Stimulated activated naive CD8-positive, alpha-beta T cell treated with anti-CD3 and anti-CD28 coated beads, Interleukin-15, Interleukin-2, amounts not matched to agents 100 U/mL and 50 U/mL, for 24 hours (primary cell): Measurements from ENCODE around the gene AEN.

Experiments used
- ATAC-seq: fragments of 150-1000 bp; cut with Tn5 transposase; one replicate; pipeline ENCODE4 v1.10.0; 2021
- DNase-seq: peaks from one replicate; pipeline ENCODE4 v3.0.0; 2021

Gene AEN

DNA sequence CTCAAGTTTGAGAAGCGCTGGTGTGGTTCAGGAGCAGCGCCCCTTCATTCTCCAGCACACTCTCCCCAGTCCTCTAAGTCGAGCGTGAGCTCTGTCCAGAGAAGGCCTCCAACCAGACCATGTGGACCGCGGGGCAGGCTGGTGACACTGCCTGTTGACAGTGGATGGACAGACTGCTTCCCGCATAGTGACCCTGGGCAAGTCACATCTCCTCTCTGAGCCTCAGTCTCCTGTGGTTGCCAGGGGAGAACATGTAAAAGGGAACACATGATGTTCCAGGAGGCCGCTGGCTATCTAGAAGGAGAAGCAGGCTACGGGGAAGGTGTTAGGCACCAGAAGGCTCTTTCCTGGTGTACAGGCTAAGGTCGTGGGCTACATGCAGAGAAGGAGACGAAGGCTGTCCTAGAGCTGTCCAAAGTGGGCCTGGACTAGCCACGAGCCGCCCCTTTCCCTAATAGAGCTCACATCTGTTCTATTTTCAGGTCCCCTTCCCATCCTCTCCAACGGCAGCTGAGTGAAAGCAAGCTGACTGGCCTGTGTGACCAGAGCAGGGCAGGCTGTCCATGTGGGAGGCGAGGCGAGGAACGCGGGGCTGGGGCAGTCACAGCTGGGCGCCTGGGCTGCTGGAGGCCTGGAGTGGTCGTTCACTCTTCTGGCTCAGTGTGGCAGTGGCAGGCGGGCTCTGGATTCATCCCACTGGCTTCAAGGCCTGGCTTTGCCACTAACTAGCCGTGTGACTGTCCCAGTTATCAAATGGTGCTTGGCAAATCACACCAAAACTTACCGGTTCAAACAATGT, 28.8 kb downstream of the AEN start:
- no peak for ATAC-seq
- peak; percentile 4 for DNase-seq

DNA sequence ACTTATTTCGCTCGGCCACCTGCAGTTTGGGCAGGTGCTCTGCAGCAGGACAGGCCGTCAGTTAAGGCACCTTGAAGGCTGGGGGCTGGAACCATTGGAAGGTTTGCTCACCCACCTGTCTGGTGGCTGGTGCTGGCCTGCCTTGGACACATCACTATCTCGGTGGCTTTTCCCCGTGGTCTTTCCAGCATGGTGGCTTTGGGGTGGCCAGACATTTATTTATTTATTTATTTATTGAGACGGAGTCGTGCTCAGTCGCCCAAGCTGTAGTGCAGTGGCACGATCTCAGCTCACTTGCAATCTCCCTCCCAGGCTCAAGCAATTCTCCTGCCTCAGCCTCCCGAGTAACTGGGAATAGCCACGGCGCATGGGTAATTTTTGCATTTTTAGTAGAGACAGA, 29.4 kb downstream of the AEN start:
- DNase-seq (peak; percentile 3), ATAC-seq (no peak)

DNA sequence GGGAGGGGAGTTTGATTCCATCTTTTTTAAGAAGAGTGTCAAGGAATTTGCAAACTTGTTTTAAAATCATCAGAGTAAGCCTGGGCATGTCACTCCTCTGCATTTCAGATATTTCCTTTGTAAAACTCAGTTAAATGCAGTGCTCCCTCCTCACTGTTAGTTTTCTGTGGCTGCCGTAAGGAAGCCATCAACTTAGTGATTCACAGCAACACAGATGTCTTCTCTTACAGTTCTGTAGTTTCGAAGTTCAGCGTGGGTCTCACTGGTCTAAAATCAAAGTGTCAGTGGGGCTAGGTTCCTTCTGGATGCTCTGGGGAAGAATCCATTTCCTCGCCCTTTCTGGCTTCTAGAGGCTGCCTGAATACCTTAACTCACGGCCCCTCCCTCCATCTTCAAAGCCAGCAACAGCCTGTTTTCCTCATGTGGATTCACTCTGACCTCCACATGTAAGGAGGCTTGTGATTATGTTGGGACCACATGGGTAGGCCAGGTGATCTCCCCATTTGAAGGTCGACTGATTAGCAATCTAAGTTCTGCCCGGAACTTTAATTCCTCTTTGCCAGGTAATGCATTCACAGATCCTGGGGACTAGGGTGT, 30.1 kb downstream of the AEN start:
- DNase-seq = peak; percentile 4
- ATAC-seq = no peak

DNA sequence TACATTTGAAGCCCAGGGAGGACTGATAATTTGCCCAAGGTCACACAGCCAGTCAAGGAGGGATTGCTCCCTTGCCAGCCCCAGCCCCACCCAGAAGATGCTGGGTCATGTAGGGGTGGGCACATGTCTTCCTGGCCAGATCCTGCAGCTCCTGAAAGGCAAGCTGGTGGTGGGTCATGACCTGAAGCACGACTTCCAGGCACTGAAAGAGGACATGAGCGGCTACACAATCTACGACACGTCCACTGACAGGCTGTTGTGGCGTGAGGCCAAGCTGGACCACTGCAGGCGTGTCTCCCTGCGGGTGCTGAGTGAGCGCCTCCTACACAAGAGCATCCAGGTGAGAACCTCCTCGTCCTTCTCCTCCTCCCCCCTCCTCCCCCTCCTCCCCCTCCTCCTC, 30.8 kb downstream of the AEN start:
- DNase-seq (peak; percentile 3), ATAC-seq (no peak)

DNA sequence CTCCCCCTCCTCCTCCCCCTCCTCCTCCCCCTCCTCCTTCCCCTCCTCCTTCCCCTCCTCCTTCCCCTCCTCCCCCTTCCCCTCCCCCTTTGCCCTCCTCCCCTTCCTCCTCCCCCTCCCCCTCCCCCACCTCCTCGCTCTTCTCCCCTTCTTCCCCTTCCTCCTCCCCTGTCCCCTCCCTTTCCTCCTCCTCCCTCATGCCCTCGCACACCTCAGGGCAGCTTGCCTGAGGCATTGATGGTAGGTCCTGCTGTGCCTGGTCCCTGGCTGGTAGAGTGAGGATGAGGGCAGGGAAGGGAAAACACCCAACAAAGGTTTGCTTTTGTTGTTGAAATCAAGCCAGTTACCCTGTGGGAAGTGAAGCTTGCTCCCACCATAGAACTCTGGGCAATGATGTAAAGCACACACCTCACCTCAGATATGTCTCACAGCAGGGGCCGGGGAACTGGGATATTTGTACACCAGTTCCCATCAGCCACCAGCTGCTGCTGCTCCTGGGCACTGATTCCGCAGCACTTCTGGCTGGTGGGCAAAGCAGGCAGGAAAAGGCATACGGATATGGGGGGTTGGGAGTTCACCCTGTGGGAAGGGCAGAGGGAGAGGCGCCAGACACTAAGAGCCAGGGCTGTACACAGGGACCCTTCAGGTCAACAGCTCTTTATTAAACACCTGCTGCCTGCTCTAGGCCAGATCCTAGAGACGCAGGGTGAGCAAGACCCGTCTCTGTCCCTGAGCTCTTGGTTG, 31.5 kb downstream of the AEN start:
- ATAC-seq = no peak
- DNase-seq = peak; percentile 5

DNA sequence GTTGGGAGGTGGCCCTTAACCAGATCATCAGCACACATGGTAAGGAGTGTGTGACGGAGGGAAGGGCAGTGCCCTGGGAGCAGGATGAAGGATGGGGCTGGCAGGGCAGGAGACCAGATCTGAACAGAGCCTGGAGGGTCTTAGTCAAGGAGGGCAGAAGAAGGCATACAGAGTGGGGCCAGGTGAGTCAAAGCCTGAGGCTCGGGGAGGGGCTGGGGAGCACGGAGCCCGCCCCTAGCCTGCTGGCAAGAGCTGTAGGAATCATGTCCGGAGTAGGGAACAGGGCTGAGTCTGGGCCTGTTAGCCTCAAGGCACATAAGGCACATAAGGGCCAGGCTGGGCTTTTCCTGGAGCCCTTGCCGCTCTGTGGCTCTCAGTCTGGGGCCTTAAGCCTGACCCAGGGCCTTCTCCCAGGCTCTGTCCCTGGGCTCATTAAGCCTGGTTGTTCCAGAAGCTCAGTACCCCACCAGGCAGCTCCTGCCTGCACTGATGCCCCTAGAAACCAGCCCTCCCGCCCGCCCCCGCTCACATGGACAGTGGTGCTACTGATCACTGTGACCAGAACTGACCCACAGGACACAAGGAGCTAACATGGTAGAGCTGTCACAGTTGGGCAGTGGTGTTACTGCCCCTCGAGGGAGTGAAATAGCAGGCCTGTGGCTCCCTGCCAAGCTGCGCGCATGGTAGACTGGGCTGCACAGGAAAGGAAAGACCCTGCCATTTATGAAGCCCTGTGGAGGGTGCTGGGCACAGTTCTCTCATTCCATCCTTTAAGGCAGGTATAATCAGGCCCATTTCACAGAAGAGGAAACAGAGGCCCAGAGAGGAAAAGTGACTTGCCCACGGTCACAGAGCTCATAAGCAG, 32.3 kb downstream of the AEN start:
- DNase-seq (no peak), ATAC-seq (no peak)

DNA sequence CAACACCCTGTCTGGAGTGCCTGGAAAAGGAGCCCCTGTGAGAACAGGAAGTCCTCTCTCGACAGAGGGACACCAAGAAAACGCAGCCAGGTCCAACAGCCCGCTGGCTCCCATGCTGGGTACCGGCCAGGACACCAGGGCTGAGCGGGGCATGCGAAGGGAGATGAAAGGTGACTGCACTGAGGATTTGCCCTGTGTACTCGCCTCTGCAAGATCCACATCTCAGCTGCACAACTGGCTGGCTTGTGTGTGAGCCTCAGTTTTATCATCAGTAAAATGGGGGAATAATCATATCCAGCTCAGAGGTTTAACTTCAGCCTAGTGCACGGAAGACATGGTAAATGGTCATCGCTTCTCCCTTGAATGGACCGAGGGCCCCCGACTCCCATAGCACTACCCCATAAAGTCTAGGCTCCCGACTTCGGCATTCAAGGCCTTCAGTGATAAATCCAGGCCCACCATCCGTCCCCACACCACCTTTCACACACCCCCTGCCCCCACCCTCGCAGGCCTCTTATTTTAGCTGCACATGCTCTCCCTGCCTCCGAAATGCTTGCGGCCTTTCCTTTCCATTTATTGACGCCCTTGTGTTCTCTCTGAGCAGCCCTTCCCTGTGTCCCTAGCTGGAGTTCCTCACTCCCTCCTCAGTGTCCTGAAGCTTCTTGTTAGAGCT, 33.4 kb downstream of the AEN start:
- no peak for ATAC-seq
- no peak for DNase-seq

DNA sequence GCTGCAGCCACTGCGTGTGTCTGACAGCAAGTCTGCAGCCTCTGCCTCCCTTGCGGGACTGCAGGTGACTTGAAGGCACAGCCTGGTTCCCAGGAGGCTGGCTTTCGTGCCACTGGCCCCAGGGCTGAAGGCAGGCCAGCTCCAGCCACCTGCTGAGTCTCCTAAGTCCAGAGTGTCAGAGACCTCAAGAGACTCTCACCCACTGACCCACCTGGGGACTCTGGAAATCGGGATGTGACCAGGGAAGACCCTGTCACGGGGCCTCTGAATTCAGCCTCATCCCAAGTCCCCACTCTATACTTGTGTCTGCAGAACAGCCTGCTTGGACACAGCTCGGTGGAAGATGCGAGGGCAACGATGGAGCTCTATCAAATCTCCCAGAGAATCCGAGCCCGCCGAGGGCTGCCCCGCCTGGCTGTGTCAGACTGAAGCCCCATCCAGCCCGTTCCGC, 34.0 kb downstream of the AEN start:
- DNase-seq (no peak), ATAC-seq (no peak)

DNA sequence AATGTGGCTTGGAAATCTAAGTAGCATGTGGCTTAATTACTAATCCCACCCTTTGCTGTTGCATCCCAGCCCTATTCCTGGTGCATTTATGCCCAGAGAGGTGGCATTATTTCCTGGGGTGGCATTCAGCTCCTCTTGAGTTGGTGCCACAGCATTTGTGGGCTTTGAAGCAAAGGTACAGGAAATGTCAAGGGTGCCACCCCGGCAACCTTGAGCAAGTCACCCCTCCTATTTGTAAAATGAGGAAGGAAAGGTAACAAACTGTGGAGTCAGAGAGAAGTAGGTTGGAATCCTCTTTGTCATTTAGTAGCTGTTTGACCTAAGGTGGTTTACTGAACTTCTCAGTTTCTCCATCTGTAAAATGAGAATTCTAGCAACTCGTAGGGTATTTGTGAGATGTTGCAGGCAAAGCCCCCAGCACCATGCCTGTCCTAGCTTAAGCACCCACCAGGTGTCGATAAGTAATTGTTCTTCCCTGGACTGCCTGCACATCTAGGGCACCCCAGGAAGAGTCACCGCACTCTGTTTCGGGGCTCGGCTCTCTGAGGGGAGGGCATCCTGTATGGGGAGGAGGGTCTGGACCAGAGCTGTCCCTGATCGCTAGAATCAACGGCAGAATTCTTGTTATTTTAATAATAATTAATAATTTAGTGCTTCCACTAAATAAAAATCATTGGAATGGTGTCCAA, 34.8 kb downstream of the AEN start:
- ATAC-seq (peak; percentile 2), DNase-seq (no peak)

DNA sequence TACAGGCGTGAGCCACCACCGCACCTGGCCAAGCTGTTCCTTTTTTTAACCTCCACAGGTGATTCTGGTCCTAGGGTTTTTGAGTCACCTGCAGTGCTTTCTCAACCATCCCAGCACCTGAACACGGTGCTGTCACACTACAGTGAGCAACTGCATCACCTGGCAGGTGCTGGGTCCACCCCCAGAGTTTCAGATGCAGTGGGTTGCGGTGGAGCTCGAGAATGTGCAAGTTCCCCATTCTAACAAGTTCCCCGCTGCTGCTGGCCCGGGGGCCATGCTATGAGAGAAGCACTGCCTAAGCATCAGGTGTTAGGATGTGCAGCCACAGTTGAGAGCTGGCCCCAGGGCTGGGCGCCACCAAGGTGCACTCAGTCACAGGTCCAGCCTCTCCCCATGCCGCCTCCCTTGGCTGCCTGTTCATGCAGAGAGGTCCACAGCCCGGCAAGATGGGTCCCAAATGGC, 35.7 kb downstream of the AEN start:
- DNase-seq (no peak), ATAC-seq (no peak)

DNA sequence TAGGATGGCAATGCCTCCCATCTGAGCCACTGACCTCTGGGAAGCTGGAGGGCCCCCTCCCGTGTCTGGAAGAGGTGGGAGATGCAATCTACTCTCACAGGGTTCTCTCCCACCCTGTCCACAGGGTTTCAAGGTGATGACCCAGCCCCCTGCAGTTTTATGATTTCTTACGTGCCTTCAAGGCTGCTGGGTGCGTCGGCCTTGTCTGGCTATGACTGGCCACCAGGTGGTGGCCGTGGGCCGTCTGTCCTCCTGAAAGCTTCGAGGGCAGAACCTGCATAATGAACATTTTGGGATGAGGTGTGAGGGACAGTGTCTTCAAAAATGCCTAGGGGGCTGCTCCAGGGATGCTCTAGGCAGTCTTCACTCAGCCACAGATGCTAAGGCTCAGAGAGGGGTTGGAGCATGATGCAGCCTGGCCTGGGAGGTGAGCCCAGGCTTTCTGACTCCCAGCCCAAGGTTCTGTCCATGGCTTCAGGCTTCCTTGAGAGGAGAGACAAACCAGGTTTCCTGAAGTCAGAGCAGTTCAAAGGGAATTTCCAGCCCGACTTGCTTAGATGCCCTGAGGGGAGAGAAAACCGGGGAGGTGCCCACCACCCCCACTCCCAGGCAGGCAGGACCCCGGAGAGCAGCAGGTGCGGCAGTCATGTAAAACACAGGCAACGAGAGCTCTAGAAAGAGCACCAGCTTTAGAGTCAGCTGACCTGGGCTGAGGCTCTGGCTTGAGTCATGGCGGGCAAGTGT, 36.4 kb downstream of the AEN start:
- no peak for ATAC-seq
- no peak for DNase-seq

DNA sequence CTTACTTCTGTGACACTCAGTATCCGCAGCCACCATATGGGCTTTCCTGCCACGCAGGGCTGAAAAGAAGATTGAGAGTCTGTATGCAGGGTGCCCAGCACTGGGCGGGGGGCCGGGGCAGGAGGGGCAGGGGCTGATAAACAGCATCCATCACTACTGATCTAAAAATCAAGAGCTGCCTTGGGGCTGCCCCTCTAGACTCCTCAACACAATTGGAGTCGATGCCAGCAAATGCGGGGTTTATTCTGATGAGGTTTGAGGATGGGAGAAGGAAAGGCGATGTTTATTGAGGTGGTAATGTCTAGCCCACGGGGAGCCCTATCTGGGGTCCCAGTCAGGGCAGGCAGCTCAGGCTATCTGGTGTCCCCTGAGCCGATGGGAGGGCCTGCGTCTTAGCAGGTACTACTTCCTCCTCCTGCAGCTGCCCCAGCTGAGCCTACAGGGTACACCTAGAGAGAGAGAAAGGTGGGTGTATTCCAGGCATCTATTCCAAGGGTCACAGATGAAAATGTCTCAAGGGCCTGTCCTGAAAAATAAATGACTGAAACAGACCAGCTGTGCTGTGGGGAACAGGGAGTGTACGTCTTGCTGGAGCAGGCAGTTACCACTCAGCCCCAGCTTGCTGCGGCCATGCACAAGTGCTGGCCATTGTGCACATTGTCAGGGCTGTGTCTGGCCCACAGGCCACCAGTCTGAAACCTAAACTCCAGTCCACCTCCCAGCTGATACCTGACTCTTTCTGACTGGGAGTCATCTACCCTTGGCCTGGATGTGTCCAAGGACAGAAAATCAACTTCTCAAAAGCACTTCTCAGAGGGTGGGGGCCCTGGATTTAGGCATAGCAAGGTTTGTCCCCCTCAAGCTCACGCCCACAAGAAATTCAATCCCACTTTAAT, 37.2 kb downstream of the AEN start:
- DNase-seq (no peak), ATAC-seq (no peak)

DNA sequence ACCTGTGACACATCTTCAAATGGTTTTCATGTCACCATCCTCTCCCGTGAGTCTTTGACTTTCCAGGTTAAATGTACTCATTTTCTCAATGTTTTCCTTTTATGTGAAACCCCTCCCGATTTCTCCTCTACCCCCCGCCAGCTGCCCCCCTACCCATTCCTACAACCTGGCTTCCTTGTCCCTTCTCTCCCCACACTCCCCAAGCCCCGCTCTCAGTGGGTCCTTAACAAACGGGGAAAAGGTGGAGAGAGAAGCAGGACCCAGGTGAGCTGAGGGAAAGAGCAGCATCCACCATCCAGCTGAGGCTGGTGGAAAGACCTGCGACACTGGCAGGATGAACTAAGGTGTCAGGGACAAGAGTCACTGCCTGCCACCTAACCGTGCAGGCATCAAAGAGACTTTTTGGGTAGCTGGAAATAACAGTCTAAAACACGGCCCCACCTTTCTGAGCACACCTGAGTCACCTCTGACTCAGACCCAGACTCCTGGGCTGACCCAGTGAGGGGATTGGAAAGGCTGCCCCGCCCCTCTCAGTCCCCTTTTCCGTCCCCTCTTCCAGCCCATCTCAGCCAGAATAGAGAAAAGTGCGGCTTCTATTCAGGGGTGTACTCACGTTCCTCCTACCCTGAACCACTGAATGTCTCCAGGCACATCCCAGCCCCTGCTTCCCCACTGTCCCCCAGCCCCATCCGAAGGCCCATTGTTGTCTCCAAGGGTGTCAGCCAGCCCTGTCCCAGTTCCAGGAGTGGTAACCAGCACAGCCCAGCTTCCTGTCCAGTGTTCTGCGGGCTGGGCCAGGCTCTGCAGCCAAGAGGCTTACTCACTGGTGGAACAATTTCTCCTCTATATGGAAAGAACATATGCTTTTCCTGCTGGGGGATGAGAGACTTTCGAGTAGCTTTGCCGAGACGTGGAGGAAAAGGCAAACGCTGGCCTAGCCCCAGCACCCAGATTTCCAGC, 38.1 kb downstream of the AEN start:
- ATAC-seq = peak; percentile 69
- no peak for DNase-seq

DNA sequence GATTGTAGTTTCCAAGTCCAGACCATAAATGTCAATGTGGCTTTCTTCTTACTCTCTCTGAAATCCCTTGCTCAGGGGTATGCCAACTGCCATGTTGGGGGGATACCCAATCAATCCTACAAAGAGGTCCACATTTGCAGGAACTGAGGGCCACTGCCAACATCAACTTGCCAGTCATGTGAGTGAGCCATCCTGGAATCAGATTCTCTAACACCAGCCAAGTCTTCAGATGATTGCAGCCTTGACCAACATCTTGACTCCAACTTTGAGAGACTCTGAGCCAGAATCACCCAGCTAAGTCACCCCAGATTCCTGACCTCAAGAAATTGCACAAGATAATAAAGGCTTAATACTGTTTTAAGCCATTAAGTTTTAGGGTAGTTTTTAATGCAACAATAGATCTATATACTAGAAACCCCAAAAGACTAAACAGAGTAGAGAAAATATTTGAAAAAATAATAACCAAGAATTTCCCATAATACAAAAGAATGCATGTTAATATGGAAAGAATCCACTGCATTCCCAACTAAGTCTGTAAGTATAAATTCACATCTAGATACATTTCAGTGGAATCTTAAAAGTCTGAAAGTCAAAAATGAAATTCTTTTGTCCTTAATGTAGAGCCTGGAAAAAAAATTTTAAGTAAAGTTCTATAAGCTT, 40.0 kb downstream of the AEN start:
- no peak for ATAC-seq
- DNase-seq = no peak

DNA sequence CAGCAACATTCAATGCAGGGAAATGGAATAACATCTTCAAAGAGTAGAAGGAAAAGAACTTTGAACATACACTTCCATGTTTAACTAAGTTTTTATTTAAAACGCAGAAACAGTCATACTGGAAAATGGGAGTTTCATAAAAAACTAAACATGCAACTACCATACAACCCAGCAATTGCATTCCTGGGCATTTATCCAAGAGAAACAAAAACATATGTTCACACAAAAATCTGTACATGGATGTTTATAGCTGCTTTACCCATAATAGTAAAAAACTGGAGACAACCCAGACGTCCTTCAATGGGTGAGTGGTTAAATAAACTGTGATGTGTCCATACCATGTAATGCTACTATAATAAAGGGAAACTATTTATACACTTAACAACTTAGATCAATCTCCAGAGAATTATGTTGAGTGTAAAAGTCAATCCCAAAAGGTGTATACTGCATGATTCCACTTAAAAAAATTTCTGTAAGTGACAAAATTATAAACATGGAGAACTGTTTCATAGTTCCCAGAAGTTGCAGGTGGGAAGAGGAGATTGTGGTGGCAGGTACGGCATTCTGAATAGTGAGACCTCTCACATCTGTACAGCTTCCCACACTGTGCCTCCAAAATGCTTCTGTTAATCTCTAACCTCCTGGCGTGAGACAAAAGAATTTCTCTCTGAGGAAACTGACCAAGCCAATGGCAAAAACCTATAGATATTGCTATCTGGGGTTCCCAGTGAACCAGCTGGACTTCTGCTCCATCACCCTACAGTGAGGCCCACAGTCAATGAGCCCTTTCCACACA, 40.8 kb downstream of the AEN start:
- DNase-seq = no peak
- no peak for ATAC-seq

DNA sequence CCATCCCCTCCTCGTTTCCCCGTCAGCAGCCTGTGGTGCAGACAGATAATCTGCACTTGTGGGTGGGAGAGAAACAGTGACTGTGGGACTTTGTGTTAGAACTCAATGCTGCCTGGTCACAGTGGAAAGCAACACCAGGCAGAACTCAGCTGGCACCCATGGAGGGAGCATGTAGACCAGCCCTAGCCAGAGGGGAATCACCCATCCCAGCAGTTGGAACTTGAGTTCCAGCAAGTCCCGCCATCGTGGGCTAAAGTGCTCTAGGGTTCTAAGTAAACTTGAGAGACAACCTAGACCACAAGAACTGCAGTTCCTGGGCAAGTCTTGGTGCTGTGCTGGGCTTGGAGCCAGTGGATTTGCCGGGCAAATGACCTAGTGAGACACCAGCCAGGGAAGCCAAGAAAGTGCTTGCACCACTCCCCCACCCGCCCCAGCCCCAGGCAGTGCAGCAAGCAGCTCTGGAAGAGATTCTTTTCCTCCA, 42.0 kb downstream of the AEN start:
- no peak for DNase-seq
- no peak for ATAC-seq
